Activated CD8-positive, alpha-beta T cell treated with anti-CD3 and anti-CD28 coated beads, Interleukin-2, amount 10 ng/mL, durations not matched to agents 7 days and 5 days (primary cell): ENCODE measurements around the gene RAP1GAP. TPM values are rescaled to one million over a fixed set of nuclear protein-coding genes. Genes with fewer than 3 reads are reported as not detected.

Experiments
- ATAC-seq: fragments of 150-1000 bp; cut with Tn5 transposase; one replicate; pipeline ENCODE4 v1.10.0; 2021; ENCODE audit warnings: moderate library complexity
- CTCF ChIA-PET: fragments of 350-600 bp; sonication (Branson Sonifier 250); formaldehyde crosslinking; loops from one replicate; lab custom pipeline; 2021; ENCODE audit warnings: antibody characterized with exemption; lab: Charles Lee
- POLR2A ChIA-PET: fragments of 350-600 bp; sonication (Branson Sonifier 250); formaldehyde crosslinking; loops from one replicate; lab custom pipeline; 2021; ENCODE audit warnings: antibody characterized with exemption; lab: Charles Lee
- DNase-seq: peaks from one replicate; pipeline ENCODE4 v3.0.0-alpha.2; 2020
- H3K27ac Mint-ChIP-seq: one replicate; pipeline ENCODE4 v1.8.0; 2021; ENCODE audit warnings: mild to moderate bottlenecking, mixed read lengths
- H3K27me3 Mint-ChIP-seq: one replicate; pipeline ENCODE4 v1.8.0; 2021; ENCODE audit warnings: low read depth, mixed read lengths
- H3K36me3 Mint-ChIP-seq: one replicate; pipeline ENCODE4 v1.8.0; 2021; ENCODE audit warnings: low read depth, mixed read lengths
- H3K4me1 Mint-ChIP-seq: one replicate; pipeline ENCODE4 v1.8.0; 2021; ENCODE audit warnings: low read depth, mixed read lengths
- H3K4me3 Mint-ChIP-seq: one replicate; pipeline ENCODE4 v1.8.0; 2021; ENCODE audit warnings: mild to moderate bottlenecking, mixed read lengths
- H3K9me3 Mint-ChIP-seq: one replicate; pipeline ENCODE4 v1.8.0; 2022; ENCODE audit warnings: mixed read lengths; ENCODE audit not compliant: insufficient read depth
- total RNA-seq, 2 experiments: library from RNA; stranded (reverse); gene quantifications; one replicate each; pipeline ENCODE4 v1.2.3, GENCODE V29; 2021

The RAP1GAP gene
- total RNA-seq, 2 experiments from 2014 or later: 0.13 TPM; not detected in 1

GRCh38 chr1:21619375-21619947, 49.7 kb downstream of the RAP1GAP start:
- Mint-ChIP-seq H3K36me3 (no peaks in the 10 kb centered on the region), H3K4me3 (no peak overlapping the region), H3K27ac (no peak overlapping the region), H3K9me3 (no peaks in the 10 kb centered on the region), H3K27me3 (peaks cover 20% of the 10 kb centered on the region), H3K4me1 (peaks cover 2% of the 10 kb centered on the region)
- DNase-seq (no peak), ATAC-seq (no peak)
- ChIA-PET CTCF (no interaction called here), POLR2A (no interaction called here)

- ATAC-seq (no peak), DNase-seq (no peak)
- H3K36me3 Mint-ChIP-seq: no peaks in the 10 kb centered on the region
- H3K4me3 Mint-ChIP-seq: no peak overlapping the region
- H3K4me1 Mint-ChIP-seq: peaks cover 2% of the 10 kb centered on the region
- H3K9me3 Mint-ChIP-seq: no peaks in the 10 kb centered on the region
- ChIA-PET CTCF (no interaction called here), POLR2A (no interaction called here)
- peaks cover 18% of the 10 kb centered on the region for H3K27me3 Mint-ChIP-seq
- H3K27ac Mint-ChIP-seq: no peak overlapping the region
These were observed 50.4 kb downstream of the RAP1GAP start for GRCh38 chr1:21618561-21619374.

- ChIA-PET CTCF (no interaction called here), POLR2A (interaction anchor here (0.6 kb wide), 1 partner anchor 1359 kb away, joined by 3 read pairs; no protein-coding TSS in a partner anchor)
- DNase-seq (no peak), ATAC-seq (no peak)
- Mint-ChIP-seq H3K36me3 (no peaks in the 10 kb centered on the region), H3K4me3 (no peak overlapping the region), H3K27me3 (peaks cover 17% of the 10 kb centered on the region), H3K4me1 (peaks cover 2% of the 10 kb centered on the region), H3K9me3 (no peaks in the 10 kb centered on the region), H3K27ac (no peak overlapping the region)
These were observed 51.1 kb downstream of the RAP1GAP start for GRCh38 chr1:21618059-21618458.

- no peak for ATAC-seq
- CTCF ChIA-PET: no interaction called here
- DNase-seq: no peak
- POLR2A ChIA-PET: interaction anchor here (0.6 kb wide), 1 partner anchor 1359 kb away, joined by 3 read pairs; no protein-coding TSS in a partner anchor
- Mint-ChIP-seq H3K36me3 (no peaks in the 10 kb centered on the region), H3K9me3 (no peaks in the 10 kb centered on the region), H3K4me1 (no peaks in the 10 kb centered on the region), H3K4me3 (no peak overlapping the region), H3K27ac (no peak overlapping the region), H3K27me3 (peaks cover 13% of the 10 kb centered on the region)
These were observed 51.9 kb downstream of the RAP1GAP start for GRCh38 chr1:21617126-21617738.

GRCh38 chr1:21616372-21616771, 52.8 kb downstream of the RAP1GAP start:
- H3K4me3 Mint-ChIP-seq: no peak overlapping the region
- DNase-seq: no peak

GRCh38 chr1:21614419-21615115, 54.6 kb downstream of the RAP1GAP start:
- no peak overlapping the region for H3K4me3 Mint-ChIP-seq
- H3K36me3 Mint-ChIP-seq: no peaks in the 10 kb centered on the region
- ChIA-PET POLR2A (no interaction called here), CTCF (no interaction called here)
- H3K9me3 Mint-ChIP-seq: no peaks in the 10 kb centered on the region
- DNase-seq (no peak), ATAC-seq (no peak)
- peaks cover 4% of the 10 kb centered on the region for H3K27me3 Mint-ChIP-seq
- no peak overlapping the region for H3K27ac Mint-ChIP-seq
- H3K4me1 Mint-ChIP-seq: no peaks in the 10 kb centered on the region

More at GRCh38 chr1:21616372-21616771, 52.8 kb downstream of the RAP1GAP start:
- Mint-ChIP-seq H3K36me3 (no peaks in the 10 kb centered on the region), H3K4me1 (no peaks in the 10 kb centered on the region), H3K27ac (no peak overlapping the region), H3K27me3 (peaks cover 7% of the 10 kb centered on the region), H3K9me3 (no peaks in the 10 kb centered on the region)
- POLR2A ChIA-PET: no interaction called here
- no peak for ATAC-seq
- CTCF ChIA-PET: no interaction called here

GRCh38 chr1:21613072-21613867, 55.9 kb downstream of the RAP1GAP start:
- no peak overlapping the region for H3K4me3 Mint-ChIP-seq
- peaks cover 3% of the 10 kb centered on the region for H3K27me3 Mint-ChIP-seq
- H3K27ac Mint-ChIP-seq: no peak overlapping the region
- ChIA-PET CTCF (no interaction called here), POLR2A (no interaction called here)
- no peaks in the 10 kb centered on the region for H3K9me3 Mint-ChIP-seq
- H3K36me3 Mint-ChIP-seq: no peaks in the 10 kb centered on the region
- peaks cover 1% of the 10 kb centered on the region for H3K4me1 Mint-ChIP-seq
- DNase-seq: no peak
- ATAC-seq: no peak

- H3K4me1 Mint-ChIP-seq: peaks cover 11% of the 10 kb centered on the region
- H3K4me3 Mint-ChIP-seq: no peak overlapping the region
- no peaks in the 10 kb centered on the region for H3K9me3 Mint-ChIP-seq
- ChIA-PET CTCF (interaction anchor here (0.9 kb wide), 1 partner anchor 11 kb away, joined by 3 read pairs; no protein-coding TSS in a partner anchor), POLR2A (no interaction called here)
- no peak overlapping the region for H3K27ac Mint-ChIP-seq
- DNase-seq (no peak), ATAC-seq (no peak)
- H3K36me3 Mint-ChIP-seq: no peaks in the 10 kb centered on the region
- peaks cover 3% of the 10 kb centered on the region for H3K27me3 Mint-ChIP-seq
These were observed 57.1 kb downstream of the RAP1GAP start for GRCh38 chr1:21612057-21612456.

GRCh38 chr1:21610989-21611785, 58.0 kb downstream of the RAP1GAP start:
- DNase-seq: no peak
- Mint-ChIP-seq H3K9me3 (no peaks in the 10 kb centered on the region), H3K36me3 (no peaks in the 10 kb centered on the region), H3K27ac (no peak overlapping the region), H3K4me1 (peaks cover 11% of the 10 kb centered on the region), H3K27me3 (peaks cover 3% of the 10 kb centered on the region), H3K4me3 (no peak overlapping the region)
- ATAC-seq: no peak
- POLR2A ChIA-PET: no interaction called here
- CTCF ChIA-PET: no interaction called here

- DNase-seq (no peak), ATAC-seq (no peak)
- Mint-ChIP-seq H3K9me3 (no peaks in the 10 kb centered on the region), H3K27me3 (peaks cover 3% of the 10 kb centered on the region), H3K4me1 (peaks cover 11% of the 10 kb centered on the region), H3K4me3 (no peak overlapping the region), H3K27ac (no peak overlapping the region), H3K36me3 (no peaks in the 10 kb centered on the region)
- POLR2A ChIA-PET: interaction anchor here (0.6 kb wide), 1 partner anchor 68 kb away, joined by 3 read pairs; no protein-coding TSS in a partner anchor
- CTCF ChIA-PET: no interaction called here
These were observed 59.1 kb downstream of the RAP1GAP start for GRCh38 chr1:21610027-21610426.
